Measurements from ENCODE around the gene SLC22A13. TPM values are rescaled to one million over a fixed set of nuclear protein-coding genes. Genes with fewer than 3 reads are reported as not detected.
"Not testable (repeated sequence)": the region's sequence is repeated elsewhere in the genome, so short reads cannot be mapped to it uniquely, and the experiment has no call there.

SLC22A13 gene
- total and polyA plus RNA-seq, 2 of the 4 experiments (the other 2 are of a cell fraction) = under 0.01 to 0.22 TPM

- POLR2A ChIA-PET (ENCODE audit: unreplicated experiment); in situ Hi-C loops (cut with MboI; ENCODE audit: low sequenced_read_pairs): not testable (repeated sequence)
- CTCF ChIA-PET = interaction anchor here (0.5 kb wide), 1 partner anchor 254 kb away, joined by 3 read pairs; no protein-coding TSS in a partner anchor
These were observed 22.8 kb upstream of the SLC22A13 start for GRCh38 chr3:38242812-38243211.

More at GRCh38 chr3:38242812-38243211, 22.8 kb upstream of the SLC22A13 start:
- H2AK9ac ChIP-seq (replicated peaks; ENCODE audit: low read depth, low read length, poor library complexity); BruUV-seq (replicated peaks); H3K27me3 ChIP-seq (ENCODE audit: control insufficient read depth, insufficient read depth, low read length); H3K18ac ChIP-seq (ENCODE audit: low read depth, low read length); H2BK120ac ChIP-seq (ENCODE audit: low read depth, low read length); H2BK15ac ChIP-seq (ENCODE audit: low read depth, low read length); dilution Hi-C loops (cut with HindIII; ENCODE audit: low sequenced_read_pairs, unreplicated experiment); H2BK20ac ChIP-seq (ENCODE audit: low read depth, low read length); H4K8ac ChIP-seq (ENCODE audit: low read depth in 2 of 2, low read length in 2 of 2); H3K56ac ChIP-seq (ENCODE audit: extremely low read depth, insufficient read depth, low read length); H4K5ac ChIP-seq (ENCODE audit: low read depth, low read length); H3K14ac ChIP-seq (replicated peaks; ENCODE audit: low read depth, low read length); H4K20me1 ChIP-seq (ENCODE audit: insufficient read depth, low read length); H4K91ac ChIP-seq (ENCODE audit: insufficient read depth, low read depth, low read length); H3K4me3 ChIP-seq (ENCODE audit: insufficient read depth, low read depth, low read length); H3K4me2 ChIP-seq (ENCODE audit: low read depth, low read length); H3K9me3 ChIP-seq (ENCODE audit: control insufficient read depth, insufficient read depth, low read length); H3K9ac ChIP-seq (ENCODE audit: low read depth, low read length); H2AK5ac ChIP-seq (ENCODE audit: low read depth, low read length); H3K27ac ChIP-seq (ENCODE audit: insufficient read depth, low read length); H2AFZ ChIP-seq (replicated peaks; ENCODE audit: low read length, poor library complexity); H3K23ac ChIP-seq (ENCODE audit: low read depth, low read length); H3K4me1 ChIP-seq (ENCODE audit: control insufficient read depth, insufficient read depth, low read length); H3K4ac ChIP-seq (ENCODE audit: low read depth, low read length); ATAC-seq (ENCODE audit: low read depth); DNase-seq; intact Hi-C loops (cut with micrococcal nuclease); H2BK5ac ChIP-seq (ENCODE audit: low read depth, low read length, poor library complexity, severe bottlenecking); H3K9me1 ChIP-seq (ENCODE audit: insufficient read depth, low read length): not testable (repeated sequence)
- Histone ChIP-seq H3K79me1 (ENCODE audit: low read depth in 1 of 2, low read length in 2 of 2) (peaks cover 23% of the 10 kb centered on the region in 2 experiments), H3K36me3 (ENCODE audit: control insufficient read depth, insufficient read depth, low read length) (peaks cover 12% of the 10 kb centered on the region)
- WGBS, 2 experiments (ENCODE audit: extremely low coverage in 2 of 2, insufficient read length in 1 of 2) = no CpG with 5 or more reads among the region's 4 CpGs

Measured in IMR-90 (cell line).